Caco-2 (cell line): ENCODE measurements around the gene CCDC88A. TPM values are rescaled to one million over a fixed set of nuclear protein-coding genes. Genes with fewer than 3 reads are reported as not detected.

Source experiments
- BruUV-seq: library from RNA; stranded (reverse); fragments of 400-500 nt; replicated peaks from 2 replicates; lab custom pipeline; 2021; lab: Mats Ljungman, UMichigan
- CTCF ChIA-PET: fragments of 300-600 bp; sonication (Branson Sonifier 250); formaldehyde crosslinking; loops from one replicate; lab custom pipeline; 2022; ENCODE audit warnings: antibody characterized with exemption; lab: Charles Lee
- POLR2A ChIA-PET: fragments of 300-600 bp; sonication (Branson Sonifier 250); formaldehyde crosslinking; loops from one replicate; lab custom pipeline; 2022; ENCODE audit warnings: antibody characterized with exemption; lab: Charles Lee
- DNase-seq, 2 experiments: peaks; one replicate each; pipeline versions ENCODE4 v3.0.0 to v3.0.0-alpha.2; 2020 to 2022
- H3K27me3 ChIP-seq: replicated peaks from 2 replicates; pipeline ENCODE4 v1.6.0; 2011; ENCODE audit warnings: low read length; ENCODE audit not compliant: control insufficient read depth, insufficient read depth
- H3K36me3 ChIP-seq: 2 replicates; pipeline ENCODE4 v1.5.1; 2011; ENCODE audit warnings: low read length; ENCODE audit not compliant: control insufficient read depth, insufficient read depth
- H3K4me1 ChIP-seq: fragments of 250-450 bp; sonication (Bioruptor Pico); 2 replicates; pipeline ENCODE4 v1.5.1; 2020; ENCODE audit warnings: mild to moderate bottlenecking
- H3K4me3 ChIP-seq: 2 replicates; pipeline ENCODE4 v1.5.1; 2011; ENCODE audit warnings: low read depth, mild to moderate bottlenecking, control low read depth, low read length
- H3K9me3 ChIP-seq: fragments of 250-450 bp; sonication (Bioruptor Pico); 2 replicates; pipeline ENCODE4 v1.5.1; 2020; ENCODE audit warnings: mild to moderate bottlenecking, moderate library complexity
- H3K27ac Mint-ChIP-seq: one replicate; pipeline ENCODE4 v1.8.0; 2022; ENCODE audit warnings: mixed read lengths; ENCODE audit not compliant: unreplicated experiment
- H3K27me3 Mint-ChIP-seq: one replicate; pipeline ENCODE4 v1.8.0; 2022; ENCODE audit warnings: mixed read lengths; ENCODE audit not compliant: insufficient read depth, unreplicated experiment
- H3K36me3 Mint-ChIP-seq: one replicate; pipeline ENCODE4 v1.8.0; 2022; ENCODE audit warnings: mild to moderate bottlenecking, mixed read lengths; ENCODE audit not compliant: insufficient read depth, unreplicated experiment
- H3K4me1 Mint-ChIP-seq: one replicate; pipeline ENCODE4 v1.8.0; 2022; ENCODE audit warnings: low read depth, mixed read lengths; ENCODE audit not compliant: unreplicated experiment
- H3K4me3 Mint-ChIP-seq: one replicate; pipeline ENCODE4 v1.8.0; 2022; ENCODE audit warnings: mild to moderate bottlenecking, moderate library complexity, mixed read lengths; ENCODE audit not compliant: unreplicated experiment
- H3K9me3 Mint-ChIP-seq: one replicate; pipeline ENCODE4 v1.8.0; 2022; ENCODE audit warnings: mixed read lengths; ENCODE audit not compliant: unreplicated experiment
- CTCF ChIP-seq, 2 experiments: fragments of 200-600 bp in 1 of 2; IDR thresholded peaks; 1 replicate in 1 of 2; 2 replicates in 1 of 2; pipeline versions ENCODE4 v1.5.1 to v1.8.0; 2011 to 2022; ENCODE audit warnings: antibody characterized with exemption in 1 of 2, control low read depth in 1 of 2, inconsistent platforms in 1 of 2, low read depth in 1 of 2, low read length in 1 of 2, mild to moderate bottlenecking in 1 of 2, moderate library complexity in 1 of 2; ENCODE audit not compliant: insufficient read depth in 1 of 2, severe bottlenecking in 1 of 2, unreplicated experiment in 1 of 2
- intact Hi-C: fragments of 100-400 bp; cut with micrococcal nuclease; formaldehyde crosslinking; loops from one replicate; pipeline ENCODE4 v1.10.0; 2022; ENCODE audit not compliant: unreplicated experiment
- total RNA-seq: library from RNA; stranded (reverse); gene quantifications from 2 replicates; pipeline ENCODE4 v1.2.3, GENCODE V29; 2022

Gene CCDC88A
- total RNA-seq, 1 experiment from 2014 or later, result 7.7 TPM

GRCh38 chr2:55345064-55345463 lies 74.6 kb downstream of the CCDC88A start:
- intact Hi-C loops, result loop anchor here (5.0 kb wide), 1 partner anchor 38 kb away; no protein-coding TSS in a partner anchor
- TF ChIP-seq CTCF (IDR thresholded peaks at IDR 0.05; ENCODE audit: insufficient read depth in 1 of 2, low read depth in 1 of 2, low read length in 1 of 2, severe bottlenecking in 1 of 2, unreplicated experiment in 1 of 2), result no peak
- Histone ChIP-seq H3K4me1 (no peaks in the 10 kb centered on the region), H3K9me3 (no peaks in the 10 kb centered on the region), H3K36me3 (no peaks in the 10 kb centered on the region), H3K27me3 (no peaks in the 10 kb centered on the region), H3K4me3 (no peak overlapping the region)
- no peak overlapping the region for H3K27ac Mint-ChIP-seq
- BruUV-seq, result no TSS peak
- DNase-seq, result no peak
- H3K4me1 Mint-ChIP-seq, result no peaks in the 10 kb centered on the region
- H3K36me3 Mint-ChIP-seq, result no peaks in the 10 kb centered on the region
- ChIA-PET POLR2A (no interaction called here), CTCF (no interaction called here)
- no peak overlapping the region for H3K4me3 Mint-ChIP-seq
- H3K27me3 Mint-ChIP-seq, result no peaks in the 10 kb centered on the region
- no peaks in the 10 kb centered on the region for H3K9me3 Mint-ChIP-seq

- Histone ChIP-seq H3K9me3 (no peaks in the 10 kb centered on the region), H3K36me3 (no peaks in the 10 kb centered on the region; the same call in 1 of the 2 replicates), H3K4me3 (no peak overlapping the region), H3K4me1 (no peaks in the 10 kb centered on the region), H3K27me3 (no peaks in the 10 kb centered on the region)
- Mint-ChIP-seq H3K4me1 (no peaks in the 10 kb centered on the region), H3K9me3 (no peaks in the 10 kb centered on the region), H3K27ac (no peak overlapping the region), H3K4me3 (no peak overlapping the region), H3K36me3 (no peaks in the 10 kb centered on the region), H3K27me3 (peaks cover 2% of the 10 kb centered on the region)
- BruUV-seq, result no TSS peak
- intact Hi-C loops, result no loop called here
- CTCF ChIA-PET, result no interaction called here
- no peak for TF ChIP-seq CTCF (IDR thresholded peaks at IDR 0.05; ENCODE audit: insufficient read depth in 1 of 2, low read depth in 1 of 2, low read length in 1 of 2, severe bottlenecking in 1 of 2, unreplicated experiment in 1 of 2)
- POLR2A ChIA-PET, result no interaction called here
- no peak for DNase-seq
Measured at GRCh38 chr2:55338268-55338667, 81.4 kb downstream of the CCDC88A start.

- Histone ChIP-seq H3K9me3 (no peaks in the 10 kb centered on the region), H3K4me1 (no peaks in the 10 kb centered on the region), H3K36me3 (no peaks in the 10 kb centered on the region; the same call in 1 of the 2 replicates), H3K4me3 (no peak overlapping the region), H3K27me3 (no peaks in the 10 kb centered on the region)
- Mint-ChIP-seq H3K27me3 (peaks cover 2% of the 10 kb centered on the region), H3K4me3 (no peak overlapping the region), H3K27ac (no peak overlapping the region), H3K4me1 (no peaks in the 10 kb centered on the region), H3K9me3 (no peaks in the 10 kb centered on the region), H3K36me3 (no peaks in the 10 kb centered on the region)
- ChIA-PET CTCF (interaction anchor here (0.5 kb wide), 1 partner anchor 362 kb away, joined by 3 read pairs; no protein-coding TSS in a partner anchor), POLR2A (no interaction called here)
- BruUV-seq, result no TSS peak
- intact Hi-C loops, result no loop called here
- no peak for TF ChIP-seq CTCF (IDR thresholded peaks at IDR 0.05; ENCODE audit: insufficient read depth in 1 of 2, low read depth in 1 of 2, low read length in 1 of 2, severe bottlenecking in 1 of 2, unreplicated experiment in 1 of 2)
- no peak for DNase-seq
Measured at GRCh38 chr2:55334728-55335127, 84.9 kb downstream of the CCDC88A start.
